MM.1S (cell line): ENCODE results near the gene TCN2.
A peak's percentile ranks its signal among the peaks of the same experiment; 100 is the strongest.

Experiments used
- DNase-seq: peaks from one replicate; pipeline ENCODE4 v3.0.0-alpha.2; 2015
- H2AFZ ChIP-seq: fragments of 300-600 bp; sonication (generic); 2 replicates; pipeline ENCODE4 v1.6.0; 2016; ENCODE audit warnings: antibody characterized with exemption, low read length
- H3F3A ChIP-seq: fragments of 300-600 bp; sonication (generic); 2 replicates; pipeline ENCODE4 v1.6.1; 2016; ENCODE audit warnings: mild to moderate bottlenecking, antibody characterized with exemption, low read length, moderate library complexity, mixed read lengths; ENCODE audit not compliant: insufficient read depth
- H3K27ac ChIP-seq: fragments of 300-600 bp; sonication (generic); 2 replicates; pipeline ENCODE4 v1.5.1; 2016; ENCODE audit warnings: mild to moderate bottlenecking, low read length
- H3K27me3 ChIP-seq: fragments of 300-600 bp; sonication (generic); replicated peaks from 2 replicates; pipeline ENCODE4 v1.6.0; 2016; ENCODE audit warnings: low read length; ENCODE audit not compliant: insufficient read depth
- H3K36me3 ChIP-seq: fragments of 300-600 bp; sonication (generic); replicated peaks from 2 replicates; pipeline ENCODE4 v1.6.1; 2016; ENCODE audit warnings: mild to moderate bottlenecking, low read length, mixed read lengths; ENCODE audit not compliant: insufficient read depth
- H3K4me1 ChIP-seq: fragments of 300-600 bp; sonication (generic); 2 replicates; pipeline ENCODE4 v1.6.1; 2016; ENCODE audit warnings: low read length, mixed read lengths
- H3K4me2 ChIP-seq: fragments of 300-600 bp; sonication (generic); 2 replicates; pipeline ENCODE4 v1.6.0; 2016; ENCODE audit warnings: low read depth, low read length
- H3K4me3 ChIP-seq: fragments of 300-600 bp; sonication (generic); 2 replicates; pipeline ENCODE4 v1.5.1; 2016; ENCODE audit warnings: low read length, mixed read lengths
- H3K79me2 ChIP-seq: fragments of 300-600 bp; sonication (generic); 2 replicates; pipeline ENCODE4 v1.6.1; 2016; ENCODE audit warnings: mixed run types, low read length, mixed read lengths
- H3K9ac ChIP-seq: fragments of 300-600 bp; sonication (generic); 2 replicates; pipeline ENCODE4 v1.6.1; 2016; ENCODE audit warnings: low read length, mixed read lengths
- H3K9me2 ChIP-seq: fragments of 300-600 bp; sonication (generic); replicated peaks from 2 replicates; pipeline ENCODE4 v1.6.1; 2016; ENCODE audit warnings: mild to moderate bottlenecking, low read length, mixed read lengths; ENCODE audit not compliant: insufficient read depth
- H3K9me3 ChIP-seq: fragments of 300-600 bp; sonication (generic); replicated peaks from 2 replicates; pipeline ENCODE4 v1.6.1; 2016; ENCODE audit warnings: mild to moderate bottlenecking, low read length, mixed read lengths; ENCODE audit not compliant: insufficient read depth
- H4K20me1 ChIP-seq: fragments of 300-600 bp; sonication (generic); 2 replicates; pipeline ENCODE4 v1.6.1; 2016; ENCODE audit warnings: mild to moderate bottlenecking, low read length, moderate library complexity, mixed read lengths; ENCODE audit not compliant: insufficient read depth
- EZH2 ChIP-seq: fragments of 300-600 bp; sonication (generic); optimal IDR thresholded peaks from 2 replicates; pipeline ENCODE3; 2017; ENCODE audit warnings: low read depth, mild to moderate bottlenecking, antibody characterized with exemption, low read length, mixed read lengths
- EZH2phosphoT487 ChIP-seq: fragments of 300-600 bp; sonication (generic); IDR thresholded peaks from 2 replicates; pipeline ENCODE4 v1.6.1; 2018; ENCODE audit warnings: antibody characterized with exemption, low read length
- TF ChIP-seq, protein P1 (sequence below): fragments of 300-600 bp; sonication (generic); IDR thresholded peaks from 2 replicates; pipeline ENCODE4 v1.5.1; 2016; ENCODE audit warnings: antibody characterized with exemption, low read length, mixed read lengths

TCN2 gene

GRCh38 chr22:30609260-30610185, 2.5 kb downstream of the TCN2 start:
- Histone ChIP-seq H3K9ac (peak overlapping the region; percentile 58), H3F3A (peaks cover 37% of the 10 kb centered on the region)

GRCh38 chr22:30610299-30610698, 3.3 kb downstream of the TCN2 start:
- H3K36me3 ChIP-seq: no peaks in the 10 kb centered on the region
- DNase-seq: no peak
- no peaks in the 10 kb centered on the region for H4K20me1 ChIP-seq
- no peaks in the 10 kb centered on the region for H3K27me3 ChIP-seq
- no peaks in the 10 kb centered on the region for H3K9me2 ChIP-seq
- no peak overlapping the region for H2AFZ ChIP-seq
- peak overlapping the region; percentile 98; the same call in 1 of the 2 replicates for H3K4me2 ChIP-seq
- H3K9me3 ChIP-seq: no peaks in the 10 kb centered on the region
- H3K79me2 ChIP-seq: peaks cover 17% of the 10 kb centered on the region
- no peak overlapping the region for H3K9ac ChIP-seq
- no peak overlapping the region for H3K4me3 ChIP-seq
- peak overlapping the region; percentile 90; the same call in 1 of the 2 replicates for H3K27ac ChIP-seq
- TF ChIP-seq, protein P1, sequence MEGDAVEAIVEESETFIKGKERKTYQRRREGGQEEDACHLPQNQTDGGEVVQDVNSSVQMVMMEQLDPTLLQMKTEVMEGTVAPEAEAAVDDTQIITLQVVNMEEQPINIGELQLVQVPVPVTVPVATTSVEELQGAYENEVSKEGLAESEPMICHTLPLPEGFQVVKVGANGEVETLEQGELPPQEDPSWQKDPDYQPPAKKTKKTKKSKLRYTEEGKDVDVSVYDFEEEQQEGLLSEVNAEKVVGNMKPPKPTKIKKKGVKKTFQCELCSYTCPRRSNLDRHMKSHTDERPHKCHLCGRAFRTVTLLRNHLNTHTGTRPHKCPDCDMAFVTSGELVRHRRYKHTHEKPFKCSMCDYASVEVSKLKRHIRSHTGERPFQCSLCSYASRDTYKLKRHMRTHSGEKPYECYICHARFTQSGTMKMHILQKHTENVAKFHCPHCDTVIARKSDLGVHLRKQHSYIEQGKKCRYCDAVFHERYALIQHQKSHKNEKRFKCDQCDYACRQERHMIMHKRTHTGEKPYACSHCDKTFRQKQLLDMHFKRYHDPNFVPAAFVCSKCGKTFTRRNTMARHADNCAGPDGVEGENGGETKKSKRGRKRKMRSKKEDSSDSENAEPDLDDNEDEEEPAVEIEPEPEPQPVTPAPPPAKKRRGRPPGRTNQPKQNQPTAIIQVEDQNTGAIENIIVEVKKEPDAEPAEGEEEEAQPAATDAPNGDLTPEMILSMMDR: no peak
- TF ChIP-seq EZH2phosphoT487 (no peak), EZH2 (no peak)
- peaks cover 37% of the 10 kb centered on the region for H3F3A ChIP-seq
- peaks cover 39% of the 10 kb centered on the region for H3K4me1 ChIP-seq

More at GRCh38 chr22:30609260-30610185, 2.5 kb downstream of the TCN2 start:
- Histone ChIP-seq H3K9me2 (no peaks in the 10 kb centered on the region), H3K4me1 (peaks cover 44% of the 10 kb centered on the region), H3K27ac (peak overlapping the region; percentile 90), H3K9me3 (no peaks in the 10 kb centered on the region), H3K4me2 (peak overlapping the region; percentile 98), H3K4me3 (peak overlapping the region; percentile 41; the same call in 1 of the 2 replicates), H3K79me2 (peaks cover 17% of the 10 kb centered on the region), H3K27me3 (no peaks in the 10 kb centered on the region), H2AFZ (peak overlapping the region; percentile 19; the same call in 1 of the 2 replicates), H4K20me1 (no peaks in the 10 kb centered on the region), H3K36me3 (no peaks in the 10 kb centered on the region)
- TF ChIP-seq, protein P1: no peak
- TF ChIP-seq EZH2phosphoT487: no peak
- TF ChIP-seq EZH2: no peak
- DNase-seq: peak; percentile 92

GRCh38 chr22:30611197-30611596, 4.2 kb downstream of the TCN2 start:
- Histone ChIP-seq H3K36me3 (no peaks in the 10 kb centered on the region), H3K79me2 (peaks cover 17% of the 10 kb centered on the region), H3F3A (peaks cover 33% of the 10 kb centered on the region), H3K27ac (no peak overlapping the region), H3K9ac (no peak overlapping the region), H3K9me2 (no peaks in the 10 kb centered on the region), H3K4me2 (no peak overlapping the region), H3K9me3 (no peaks in the 10 kb centered on the region), H3K4me1 (peaks cover 33% of the 10 kb centered on the region), H3K4me3 (no peak overlapping the region), H2AFZ (no peak overlapping the region), H3K27me3 (no peaks in the 10 kb centered on the region), H4K20me1 (no peaks in the 10 kb centered on the region)
- no peak for TF ChIP-seq EZH2
- TF ChIP-seq, protein P1: no peak
- no peak for TF ChIP-seq EZH2phosphoT487
- no peak for DNase-seq
